ENCODE data around the gene MYO7B.
A peak's percentile ranks its signal among the peaks of the same experiment; 100 is the strongest.

The MYO7B gene

DNA sequence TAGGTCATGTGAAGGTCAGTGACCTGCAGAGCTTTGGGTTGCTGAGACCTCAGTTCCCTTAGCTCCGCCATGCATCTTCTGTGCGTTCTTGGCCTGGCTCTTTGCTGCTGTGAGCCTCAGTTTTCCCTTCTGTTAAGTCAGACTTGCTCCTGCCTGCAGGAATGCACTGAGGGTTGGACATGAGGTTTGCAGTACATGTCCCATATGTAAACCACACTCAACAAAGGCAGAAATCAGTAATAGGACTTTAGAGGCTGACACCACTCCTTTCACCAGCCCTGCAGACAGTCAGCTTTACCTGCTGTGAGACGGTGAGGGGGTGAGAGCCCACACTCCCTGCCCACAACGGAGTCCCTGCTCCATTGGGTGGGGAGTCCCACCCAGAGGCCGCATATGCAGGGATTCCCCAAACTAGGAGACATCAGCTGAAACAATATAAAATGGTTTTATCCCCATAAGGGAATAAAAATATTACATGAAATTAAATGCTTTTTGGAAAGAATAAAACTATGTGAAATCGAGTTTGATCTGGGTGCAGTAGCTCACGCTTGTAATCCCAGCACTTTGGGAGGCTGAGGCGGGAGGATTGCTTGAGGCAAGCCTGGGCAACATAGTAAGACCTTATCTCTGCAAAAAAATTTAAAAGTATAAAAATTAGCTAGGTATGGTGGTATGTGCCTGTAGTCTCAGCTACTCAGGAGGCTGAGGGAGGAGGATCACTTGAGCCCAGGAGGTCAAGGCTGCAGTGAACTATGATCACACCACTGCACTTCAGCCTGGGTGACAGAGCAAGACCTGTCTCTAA, 55.1 kb downstream of the MYO7B start:
- DNase-seq: no peak

- DNase-seq: peak; percentile 20
Measured at GRCh38 chr2:127591221-127591923, 55.9 kb downstream of the MYO7B start.

DNA sequence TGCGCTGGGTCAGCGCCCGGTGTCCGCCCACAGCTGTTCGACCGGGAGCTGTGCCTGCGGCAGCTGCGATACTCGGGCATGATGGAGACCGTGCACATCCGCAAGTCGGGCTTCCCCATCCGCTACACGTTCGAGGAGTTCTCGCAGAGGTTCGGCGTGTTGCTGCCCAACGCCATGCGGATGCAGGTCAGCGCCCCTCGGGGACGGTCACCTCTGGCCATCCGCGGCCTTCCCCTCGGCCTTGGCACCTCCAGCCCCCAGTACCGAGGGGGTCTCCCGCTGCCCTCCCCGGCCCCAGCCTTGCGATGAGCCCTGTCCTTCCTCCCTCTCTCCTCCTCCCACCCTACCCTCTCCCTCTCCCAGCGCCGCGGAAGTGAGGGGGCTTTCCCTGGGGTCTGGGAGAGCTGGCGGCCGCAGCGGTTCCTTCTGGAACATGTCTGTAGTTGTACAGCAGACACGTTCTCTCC, 57.3 kb downstream of the MYO7B start:
- DNase-seq: no peak

DNA sequence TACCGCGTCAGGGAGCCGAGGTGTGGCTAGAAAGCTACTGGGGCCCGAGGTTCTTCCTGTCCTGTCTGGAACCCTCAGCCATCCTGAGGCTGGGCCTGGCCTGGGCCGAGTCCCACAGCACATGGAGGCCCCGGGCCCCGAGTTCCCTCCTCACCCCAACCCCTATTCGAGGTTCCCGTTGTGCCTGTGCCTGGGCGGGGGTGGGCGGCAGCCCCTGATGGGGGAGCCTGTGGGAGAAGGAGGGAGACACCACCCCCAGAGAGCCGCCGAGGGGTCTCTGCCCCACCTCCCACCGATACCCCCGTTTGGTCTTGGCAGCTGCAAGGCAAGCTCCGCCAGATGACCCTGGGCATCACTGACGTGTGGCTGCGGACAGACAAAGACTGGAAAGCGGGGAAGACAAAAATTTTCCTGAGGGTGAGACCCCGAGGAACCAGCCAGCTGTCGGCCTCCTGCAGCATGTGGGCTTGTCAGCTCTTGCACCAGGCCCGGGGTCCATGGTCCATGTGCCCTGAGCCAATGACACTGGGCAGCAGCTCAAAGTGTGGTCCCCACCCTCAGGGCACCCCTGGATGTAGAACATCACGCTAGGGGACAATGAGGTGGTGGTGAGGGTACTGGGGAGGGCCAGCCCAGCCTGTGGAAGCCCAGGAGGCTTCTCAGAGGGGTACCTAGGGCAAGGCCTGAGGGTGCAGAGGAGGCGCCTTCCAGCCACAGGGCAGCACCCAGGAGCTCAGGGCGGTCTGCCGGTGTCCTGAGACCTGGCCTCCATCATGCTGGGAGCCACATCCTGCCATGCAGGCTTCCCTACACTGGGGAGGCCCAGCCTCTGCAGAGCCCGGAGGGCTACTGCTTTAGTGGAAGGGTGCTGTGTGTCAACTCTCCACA, 58.0 kb downstream of the MYO7B start:
- no peak for DNase-seq

GRCh38 chr2:127594116-127594591, 58.7 kb downstream of the MYO7B start:
- no peak for DNase-seq

GRCh38 chr2:127596311-127597045, 61.0 kb downstream of the MYO7B start:
- no peak for DNase-seq

GRCh38 chr2:127597046-127597983, 61.8 kb downstream of the MYO7B start:
- no peak for DNase-seq

GRCh38 chr2:127597984-127598380, 62.5 kb downstream of the MYO7B start:
- no peak for DNase-seq

GRCh38 chr2:127598711-127599110, 63.2 kb downstream of the MYO7B start:
- DNase-seq: no peak

GRCh38 chr2:127599211-127599610, 63.7 kb downstream of the MYO7B start:
- DNase-seq: no peak

DNA sequence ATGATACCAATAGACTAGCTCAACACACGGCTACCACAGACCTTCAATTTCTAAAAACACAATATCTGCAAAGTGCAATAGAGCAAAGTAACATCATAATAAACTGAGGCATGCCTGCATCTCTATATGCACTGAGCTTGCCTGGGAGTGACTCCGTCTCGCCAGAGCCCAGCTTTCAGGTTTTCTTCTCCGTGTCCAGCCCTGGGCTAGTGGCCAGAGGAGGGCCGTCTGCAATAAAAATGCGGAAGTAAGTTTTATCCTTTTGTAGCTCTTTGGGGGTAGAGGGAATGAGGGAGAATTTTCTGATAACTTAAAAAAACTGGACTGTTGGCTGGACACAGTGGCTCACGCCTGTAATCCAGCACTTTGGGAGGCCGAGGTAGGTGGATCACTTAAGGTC, 69.5 kb downstream of the MYO7B start:
- no peak for DNase-seq

- DNase-seq: no peak
Measured at GRCh38 chr2:127605691-127606263, 70.3 kb downstream of the MYO7B start.

DNA sequence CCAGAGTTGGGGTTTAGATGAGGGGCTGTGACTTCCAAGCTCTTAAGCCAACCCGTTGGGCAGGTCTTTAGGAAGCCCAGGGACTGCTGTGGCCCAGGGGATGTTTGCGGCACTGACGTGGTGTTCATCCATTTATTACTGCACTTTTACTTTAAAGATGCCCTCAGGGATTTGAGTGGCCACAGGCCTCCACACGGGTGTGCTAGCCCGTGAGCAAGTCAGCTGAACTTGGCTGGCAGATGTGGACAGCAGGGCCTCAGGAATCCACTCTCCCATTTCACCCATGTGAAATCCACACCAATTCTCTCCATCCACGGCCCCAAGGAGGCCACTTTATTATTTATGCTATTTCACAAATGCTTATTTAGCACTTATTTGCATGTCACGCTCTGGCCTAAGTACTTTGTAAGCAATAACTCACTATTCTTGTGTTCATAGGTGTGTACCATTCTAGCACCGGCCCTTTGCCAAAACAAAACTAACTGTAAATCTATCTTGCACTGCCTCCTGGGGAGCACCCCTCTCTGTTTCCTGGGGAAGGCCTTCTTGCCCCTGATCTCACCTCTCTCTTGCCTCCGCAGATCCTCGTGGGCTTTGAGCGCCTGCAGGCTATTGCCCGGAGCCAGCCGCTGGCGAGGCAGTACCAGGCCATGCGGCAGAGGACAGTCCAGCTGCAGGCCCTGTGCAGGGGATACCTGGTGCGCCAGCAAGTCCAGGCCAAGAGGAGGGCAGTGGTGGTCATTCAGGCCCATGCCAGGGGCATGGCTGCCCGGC, 71.3 kb downstream of the MYO7B start:
- DNase-seq: no peak

- DNase-seq: no peak
Measured at GRCh38 chr2:127607399-127607908, 72.0 kb downstream of the MYO7B start.

DNA sequence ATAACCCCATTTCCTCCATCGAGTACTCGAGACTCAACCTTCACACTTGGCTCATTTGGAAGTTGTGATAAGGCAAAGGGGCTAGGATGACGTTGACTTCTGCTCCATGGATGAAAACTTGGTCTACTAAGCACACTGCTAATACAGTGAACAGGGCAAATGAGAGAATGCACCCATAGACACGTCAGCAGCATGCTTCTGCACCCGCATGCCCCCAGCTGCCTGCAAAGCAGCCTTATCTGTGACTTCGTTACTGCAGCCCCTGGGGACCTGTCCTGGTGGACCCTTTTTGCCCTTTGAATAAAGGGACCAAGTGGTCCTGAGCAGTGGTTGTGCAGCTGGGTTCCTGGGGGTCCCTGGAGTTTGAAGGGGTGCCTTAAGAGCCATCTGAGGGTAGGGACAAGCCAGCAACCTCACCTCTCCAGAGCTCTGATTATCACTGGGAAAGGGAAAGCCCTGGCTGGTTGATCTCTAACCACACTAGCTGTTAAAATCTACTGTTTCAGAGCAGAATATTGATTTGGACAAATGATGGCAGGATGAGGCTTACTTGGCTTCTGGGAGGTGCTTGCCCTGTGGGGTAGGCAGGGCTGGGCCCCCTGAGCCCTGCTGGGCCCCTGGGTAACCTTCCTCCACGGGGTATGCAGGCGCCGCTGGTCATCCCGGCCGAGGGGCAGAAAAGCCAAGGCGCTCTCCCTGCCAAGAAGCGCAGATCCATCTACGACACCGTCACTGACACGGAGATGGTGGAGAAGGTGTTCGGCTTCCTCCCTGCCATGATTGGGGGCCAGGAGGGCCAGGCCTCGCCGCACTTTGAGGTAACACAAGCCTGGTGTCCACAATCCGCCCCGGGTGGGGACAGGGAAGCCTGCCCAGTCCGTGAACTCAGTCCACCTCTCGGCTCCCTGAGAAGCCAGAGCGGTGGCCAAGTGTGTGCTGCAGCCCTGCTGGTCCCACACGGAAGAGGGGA, 72.9 kb downstream of the MYO7B start:
- no peak for DNase-seq

- DNase-seq: no peak
Measured at GRCh38 chr2:127609031-127609751, 73.7 kb downstream of the MYO7B start.

DNA sequence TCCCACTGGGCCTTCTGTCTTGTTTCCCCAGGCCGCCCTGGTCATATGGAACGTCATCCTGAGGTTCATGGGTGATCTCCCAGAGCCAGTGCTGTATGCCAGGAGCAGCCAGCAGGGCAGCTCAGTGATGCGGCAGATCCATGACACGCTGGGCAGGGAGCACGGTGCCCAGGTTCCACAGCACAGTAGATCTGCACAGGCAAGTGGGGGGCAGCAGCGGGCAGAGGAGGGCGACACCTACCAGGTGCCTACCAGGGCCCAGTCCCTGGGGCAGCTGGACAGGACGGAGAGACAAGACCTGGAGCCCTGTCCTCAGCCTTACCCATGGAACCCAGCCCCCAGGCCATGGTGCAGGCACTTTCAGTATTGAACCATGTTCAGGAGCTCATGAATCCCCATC, 74.3 kb downstream of the MYO7B start:
- no peak for DNase-seq

DNA sequence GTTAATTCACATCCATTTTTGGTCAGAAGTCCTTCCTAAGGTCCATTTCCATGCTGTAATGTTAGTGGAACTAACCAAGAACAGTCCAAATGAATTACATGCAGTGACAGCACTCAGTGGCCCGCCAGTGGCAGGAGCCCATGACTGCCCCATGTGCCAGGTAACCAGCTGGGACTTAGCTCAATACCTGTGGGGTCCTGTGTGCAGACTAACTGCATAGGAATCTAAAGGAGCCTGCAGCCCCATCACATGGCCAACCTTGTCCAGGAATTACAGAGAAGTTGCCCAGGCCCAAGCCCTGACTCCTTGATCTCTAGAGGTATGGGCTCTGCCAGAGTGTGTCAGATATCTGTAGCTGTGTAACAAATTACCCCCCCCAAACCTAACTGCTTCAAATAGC, 75.1 kb downstream of the MYO7B start:
- DNase-seq: no peak
